GM18873 (cell line): ENCODE results near the gene FZD1.

Experiments
- ATAC-seq: cut with Tn5 transposase; IDR thresholded peaks from one replicate; pipeline ENCODE4 v1.9.1; 2021; ENCODE audit warnings: mild to moderate bottlenecking, moderate library complexity, moderate number of reproducible peaks; ENCODE audit not compliant: unreplicated experiment, low FRiP score

FZD1 gene

DNA sequence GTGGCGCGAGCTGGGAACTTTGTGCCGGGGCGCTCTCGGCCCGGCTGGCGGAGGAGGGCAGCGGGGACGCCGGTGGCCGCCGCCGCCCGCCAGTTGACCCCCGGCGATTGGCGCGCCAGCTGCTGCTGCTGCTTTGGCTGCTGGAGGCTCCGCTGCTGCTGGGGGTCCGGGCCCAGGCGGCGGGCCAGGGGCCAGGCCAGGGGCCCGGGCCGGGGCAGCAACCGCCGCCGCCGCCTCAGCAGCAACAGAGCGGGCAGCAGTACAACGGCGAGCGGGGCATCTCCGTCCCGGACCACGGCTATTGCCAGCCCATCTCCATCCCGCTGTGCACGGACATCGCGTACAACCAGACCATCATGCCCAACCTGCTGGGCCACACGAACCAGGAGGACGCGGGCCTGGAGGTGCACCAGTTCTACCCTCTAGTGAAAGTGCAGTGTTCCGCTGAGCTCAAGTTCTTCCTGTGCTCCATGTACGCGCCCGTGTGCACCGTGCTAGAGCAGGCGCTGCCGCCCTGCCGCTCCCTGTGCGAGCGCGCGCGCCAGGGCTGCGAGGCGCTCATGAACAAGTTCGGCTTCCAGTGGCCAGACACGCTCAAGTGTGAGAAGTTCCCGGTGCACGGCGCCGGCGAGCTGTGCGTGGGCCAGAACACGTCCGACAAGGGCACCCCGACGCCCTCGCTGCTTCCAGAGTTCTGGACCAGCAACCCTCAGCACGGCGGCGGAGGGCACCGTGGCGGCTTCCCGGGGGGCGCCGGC, 870 bp downstream of the FZD1 start:
- ATAC-seq = peak; percentile 29

DNA sequence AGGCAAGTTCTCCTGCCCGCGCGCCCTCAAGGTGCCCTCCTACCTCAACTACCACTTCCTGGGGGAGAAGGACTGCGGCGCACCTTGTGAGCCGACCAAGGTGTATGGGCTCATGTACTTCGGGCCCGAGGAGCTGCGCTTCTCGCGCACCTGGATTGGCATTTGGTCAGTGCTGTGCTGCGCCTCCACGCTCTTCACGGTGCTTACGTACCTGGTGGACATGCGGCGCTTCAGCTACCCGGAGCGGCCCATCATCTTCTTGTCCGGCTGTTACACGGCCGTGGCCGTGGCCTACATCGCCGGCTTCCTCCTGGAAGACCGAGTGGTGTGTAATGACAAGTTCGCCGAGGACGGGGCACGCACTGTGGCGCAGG, 1.4 kb downstream of the FZD1 start:
- no peak for ATAC-seq

DNA sequence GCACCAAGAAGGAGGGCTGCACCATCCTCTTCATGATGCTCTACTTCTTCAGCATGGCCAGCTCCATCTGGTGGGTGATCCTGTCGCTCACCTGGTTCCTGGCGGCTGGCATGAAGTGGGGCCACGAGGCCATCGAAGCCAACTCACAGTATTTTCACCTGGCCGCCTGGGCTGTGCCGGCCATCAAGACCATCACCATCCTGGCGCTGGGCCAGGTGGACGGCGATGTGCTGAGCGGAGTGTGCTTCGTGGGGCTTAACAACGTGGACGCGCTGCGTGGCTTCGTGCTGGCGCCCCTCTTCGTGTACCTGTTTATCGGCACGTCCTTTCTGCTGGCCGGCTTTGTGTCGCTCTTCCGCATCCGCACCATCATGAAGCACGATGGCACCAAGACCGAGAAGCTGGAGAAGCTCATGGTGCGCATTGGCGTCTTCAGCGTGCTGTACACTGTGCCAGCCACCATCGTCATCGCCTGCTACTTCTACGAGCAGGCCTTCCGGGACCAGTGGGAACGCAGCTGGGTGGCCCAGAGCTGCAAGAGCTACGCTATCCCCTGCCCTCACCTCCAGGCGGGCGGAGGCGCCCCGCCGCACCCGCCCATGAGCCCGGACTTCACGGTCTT, 1.9 kb downstream of the FZD1 start:
- ATAC-seq = no peak

DNA sequence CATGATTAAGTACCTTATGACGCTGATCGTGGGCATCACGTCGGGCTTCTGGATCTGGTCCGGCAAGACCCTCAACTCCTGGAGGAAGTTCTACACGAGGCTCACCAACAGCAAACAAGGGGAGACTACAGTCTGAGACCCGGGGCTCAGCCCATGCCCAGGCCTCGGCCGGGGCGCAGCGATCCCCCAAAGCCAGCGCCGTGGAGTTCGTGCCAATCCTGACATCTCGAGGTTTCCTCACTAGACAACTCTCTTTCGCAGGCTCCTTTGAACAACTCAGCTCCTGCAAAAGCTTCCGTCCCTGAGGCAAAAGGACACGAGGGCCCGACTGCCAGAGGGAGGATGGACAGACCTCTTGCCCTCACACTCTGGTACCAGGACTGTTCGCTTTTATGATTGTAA, 2.5 kb downstream of the FZD1 start:
- no peak for ATAC-seq

DNA sequence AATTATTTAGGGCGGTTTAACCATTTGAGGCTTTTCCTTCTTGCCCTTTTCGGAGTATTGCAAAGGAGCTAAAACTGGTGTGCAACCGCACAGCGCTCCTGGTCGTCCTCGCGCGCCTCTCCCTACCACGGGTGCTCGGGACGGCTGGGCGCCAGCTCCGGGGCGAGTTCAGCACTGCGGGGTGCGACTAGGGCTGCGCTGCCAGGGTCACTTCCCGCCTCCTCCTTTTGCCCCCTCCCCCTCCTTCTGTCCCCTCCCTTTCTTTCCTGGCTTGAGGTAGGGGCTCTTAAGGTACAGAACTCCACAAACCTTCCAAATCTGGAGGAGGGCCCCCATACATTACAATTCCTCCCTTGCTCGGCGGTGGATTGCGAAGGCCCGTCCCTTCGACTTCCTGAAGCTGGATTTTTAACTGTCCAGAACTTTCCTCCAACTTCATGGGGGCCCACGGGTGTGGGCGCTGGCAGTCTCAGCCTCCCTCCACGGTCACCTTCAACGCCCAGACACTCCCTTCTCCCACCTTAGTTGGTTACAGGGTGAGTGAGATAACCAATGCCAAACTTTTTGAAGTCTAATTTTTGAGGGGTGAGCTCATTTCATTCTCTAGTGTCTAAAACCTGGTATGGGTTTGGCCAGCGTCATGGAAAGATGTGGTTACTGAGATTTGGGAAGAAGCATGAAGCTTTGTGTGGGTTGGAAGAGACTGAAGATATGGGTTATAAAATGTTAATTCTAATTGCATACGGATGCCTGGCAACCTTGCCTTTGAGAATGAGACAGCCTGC, 3.1 kb downstream of the FZD1 start:
- no peak for ATAC-seq

DNA sequence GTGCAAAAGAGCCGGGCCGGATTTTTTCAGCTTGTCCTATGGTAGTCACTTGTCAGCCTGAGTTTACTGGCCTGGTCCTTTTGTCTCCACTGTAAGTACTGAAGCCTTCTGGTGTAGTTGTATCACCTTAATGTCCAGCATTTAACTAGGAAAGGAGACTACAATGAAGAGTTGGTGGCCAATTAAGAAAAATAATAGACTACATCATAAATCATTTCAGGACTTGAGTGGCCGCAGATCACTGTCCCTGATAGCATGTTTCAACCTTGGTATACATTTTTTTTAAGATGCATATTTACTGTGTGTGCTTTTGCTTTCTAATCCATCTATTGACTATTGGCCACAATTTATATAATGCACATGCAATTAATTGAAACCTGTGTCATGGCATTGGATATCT, 6.1 kb downstream of the FZD1 start:
- ATAC-seq = no peak

GRCh38 chr7:91276909-91277308, 12.7 kb downstream of the FZD1 start:
- ATAC-seq = peak; percentile 65

DNA sequence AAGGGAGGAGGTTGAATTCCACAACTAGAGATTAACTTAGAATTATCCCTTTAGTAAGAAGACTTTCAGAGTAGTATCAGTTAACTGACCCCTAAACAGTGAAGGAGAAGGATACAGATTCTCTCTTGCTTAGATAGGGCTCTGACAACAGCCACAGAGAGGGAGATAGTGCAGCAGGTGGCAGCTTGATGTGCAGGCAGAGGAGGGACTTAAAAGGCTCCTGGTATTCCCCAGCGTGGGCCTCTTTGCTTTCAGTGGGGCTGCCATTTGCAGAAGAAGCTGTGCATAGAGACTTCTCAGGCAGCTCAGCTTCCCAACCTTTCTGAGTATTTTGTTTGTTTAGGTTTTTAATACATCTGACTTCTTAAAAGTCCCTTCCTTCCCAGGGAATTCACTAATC, 16.0 kb downstream of the FZD1 start:
- ATAC-seq = no peak

- ATAC-seq = no peak
These were observed 16.4 kb downstream of the FZD1 start for GRCh38 chr7:91280604-91281003.

DNA sequence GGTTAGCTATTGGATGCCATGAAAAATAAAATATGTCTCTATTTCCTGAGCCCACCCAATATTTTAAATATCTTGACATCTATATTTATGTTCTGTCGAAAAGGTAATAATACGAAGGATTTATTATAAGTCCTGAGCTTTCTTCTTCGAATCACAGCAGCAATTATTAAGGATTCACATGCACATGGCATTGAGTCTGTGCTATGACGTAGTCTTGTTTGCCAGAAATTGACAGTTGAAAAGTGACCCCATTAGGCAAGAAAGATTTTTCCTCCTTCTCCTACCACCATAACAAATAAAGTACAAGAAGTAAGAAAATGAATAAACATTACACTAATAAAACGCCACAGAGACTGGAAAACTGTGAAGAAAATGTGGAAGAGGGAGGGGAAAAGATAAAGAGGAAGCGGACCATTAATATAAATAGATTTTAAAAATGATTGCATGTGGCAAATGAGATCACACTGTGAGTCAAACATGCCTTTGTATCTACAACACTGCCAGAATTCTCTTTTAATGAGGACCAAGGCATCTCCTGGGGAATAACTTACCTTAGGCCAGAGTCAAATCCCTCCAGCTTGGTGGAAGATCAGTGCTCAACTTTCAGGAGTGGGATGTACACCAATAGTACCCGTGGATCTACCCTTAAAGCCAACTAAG, 21.6 kb downstream of the FZD1 start:
- ATAC-seq = no peak

GRCh38 chr7:91286432-91286831, 22.2 kb downstream of the FZD1 start:
- ATAC-seq = no peak

GRCh38 chr7:91287371-91288084, 23.3 kb downstream of the FZD1 start:
- ATAC-seq = no peak

DNA sequence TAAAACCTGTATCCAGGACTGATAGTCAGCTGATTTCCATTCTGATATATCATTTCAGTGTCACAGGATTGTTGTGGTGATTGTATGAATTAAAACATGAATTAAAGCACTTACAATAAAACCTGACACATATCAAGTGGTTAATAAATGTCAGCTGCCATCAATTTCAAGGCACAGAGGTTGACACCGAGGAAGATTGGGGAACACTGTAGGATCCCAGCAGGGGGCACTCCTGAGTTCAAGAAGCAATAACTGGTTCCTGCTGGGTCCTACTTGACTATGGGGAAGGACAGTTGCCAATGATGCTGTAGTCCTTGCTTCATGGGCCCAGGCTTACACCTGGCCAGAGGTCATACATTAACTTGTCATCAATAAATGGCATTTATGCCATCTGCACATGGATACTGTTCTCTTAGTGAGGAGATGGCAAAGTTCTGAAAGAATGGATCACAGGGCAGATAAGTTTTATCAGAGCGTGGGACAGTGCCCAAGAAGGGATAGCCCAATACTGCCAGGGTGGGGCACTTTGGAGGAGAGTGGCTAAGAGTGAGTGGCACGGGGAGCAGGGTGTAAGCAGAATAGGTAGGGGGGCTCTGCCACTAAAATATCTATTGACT, 24.1 kb downstream of the FZD1 start:
- ATAC-seq = no peak

DNA sequence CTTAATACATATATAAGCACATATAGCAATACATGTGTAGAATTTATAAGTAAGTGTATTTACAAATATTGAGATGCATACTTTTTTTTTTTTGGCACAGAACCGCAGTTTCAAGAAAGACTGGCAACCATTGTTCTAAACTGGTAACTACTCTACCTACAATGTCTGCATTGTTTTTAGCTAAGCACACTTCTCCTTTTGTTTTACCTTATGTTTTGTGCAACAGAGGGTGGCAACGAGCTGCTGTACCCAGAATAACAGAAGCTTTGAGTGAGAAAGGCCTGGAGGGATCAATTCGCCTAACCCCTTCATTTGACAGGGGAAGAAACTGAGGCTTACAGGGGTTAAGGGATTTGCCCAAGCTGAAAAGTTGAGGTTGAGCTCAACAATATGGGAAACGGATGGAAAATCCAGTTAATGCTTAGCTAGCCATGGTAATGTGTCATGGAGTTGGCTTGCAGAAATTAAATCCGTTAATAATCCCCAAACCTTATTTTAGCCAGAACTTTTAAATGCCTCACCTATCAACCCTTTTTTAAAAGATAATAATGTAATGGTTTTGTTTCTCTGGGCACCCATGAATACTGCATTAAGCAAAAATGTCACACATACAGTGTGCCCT, 25.5 kb downstream of the FZD1 start:
- no peak for ATAC-seq

DNA sequence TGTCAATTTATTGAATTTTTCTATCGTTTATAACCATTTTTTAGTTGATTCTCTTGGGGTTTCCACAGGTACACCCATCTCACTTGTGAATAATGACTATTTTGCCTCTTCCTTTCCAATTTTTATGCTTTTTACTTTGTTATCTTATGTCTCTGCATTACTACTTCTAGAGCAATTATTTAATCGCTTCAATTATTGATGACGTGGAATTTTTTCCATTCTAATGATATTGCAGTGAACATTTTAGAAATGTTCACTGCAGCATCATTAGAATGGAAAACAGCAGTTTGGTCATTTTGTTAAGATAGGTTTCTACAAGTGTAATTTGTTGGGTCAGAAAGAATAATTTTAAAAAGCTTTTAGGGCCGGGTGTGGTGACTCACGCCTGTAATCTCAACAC, 27.1 kb downstream of the FZD1 start:
- ATAC-seq = no peak

DNA sequence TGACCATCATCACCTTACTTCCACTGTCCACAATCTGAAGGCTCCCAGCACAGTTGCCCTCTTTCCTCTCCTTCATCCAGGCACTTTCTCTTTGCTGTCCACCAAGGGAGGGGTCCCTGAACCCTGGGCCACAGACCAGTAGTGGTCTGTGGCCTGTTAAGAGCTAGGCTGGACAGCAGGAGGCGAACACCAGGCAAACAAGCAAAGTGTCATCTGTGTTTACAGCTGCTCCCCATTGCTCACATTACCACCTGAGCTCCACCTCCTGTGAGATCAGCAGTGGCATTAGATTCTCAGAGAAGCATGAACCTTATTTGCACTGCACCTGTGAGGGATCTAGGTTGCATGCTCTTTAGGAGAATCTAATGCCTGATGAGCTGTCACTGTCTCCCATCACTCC, 27.7 kb downstream of the FZD1 start:
- no peak for ATAC-seq

DNA sequence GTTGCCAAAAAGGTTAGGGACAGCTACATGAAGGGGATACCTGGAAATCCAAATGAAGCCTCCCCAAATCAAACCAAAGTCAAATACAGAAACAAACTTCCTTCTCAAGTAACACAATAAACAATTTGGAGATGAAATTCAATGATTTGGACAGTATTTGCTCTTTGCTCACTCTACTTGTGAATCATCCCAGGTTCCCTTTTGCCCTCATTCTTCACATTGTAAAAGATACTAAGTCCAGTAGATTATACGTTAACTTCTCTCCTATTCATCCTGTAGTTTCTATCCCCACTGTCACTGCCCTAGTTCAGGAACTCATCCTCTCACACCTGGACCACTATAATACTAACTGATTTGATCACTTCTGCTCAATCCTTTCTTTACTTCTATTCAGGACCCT, 28.3 kb downstream of the FZD1 start:
- ATAC-seq = no peak

- no peak for ATAC-seq
These were observed 28.9 kb downstream of the FZD1 start for GRCh38 chr7:91293136-91293535.

DNA sequence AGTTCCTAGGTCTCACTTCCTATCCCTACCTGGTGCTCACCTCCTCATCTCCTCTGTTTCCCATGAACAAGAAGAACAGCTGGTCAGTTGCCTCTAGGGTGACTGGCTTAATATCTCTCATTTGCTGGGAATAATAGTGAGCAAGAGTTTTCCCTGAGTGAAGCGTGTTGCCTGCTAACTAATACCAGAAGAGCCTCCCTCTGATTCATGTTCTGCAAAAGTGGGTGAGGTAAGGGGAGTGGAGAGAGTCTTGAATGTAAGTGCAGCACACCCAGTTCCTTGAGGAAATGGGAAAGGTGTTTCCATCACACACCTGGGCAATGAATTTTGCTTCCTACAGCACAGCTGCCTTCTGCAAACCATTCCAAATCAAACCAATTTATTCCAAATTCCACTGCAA, 29.6 kb downstream of the FZD1 start:
- ATAC-seq = no peak
